ENCODE data around the gene GTF3C5.

Gene GTF3C5

DNA sequence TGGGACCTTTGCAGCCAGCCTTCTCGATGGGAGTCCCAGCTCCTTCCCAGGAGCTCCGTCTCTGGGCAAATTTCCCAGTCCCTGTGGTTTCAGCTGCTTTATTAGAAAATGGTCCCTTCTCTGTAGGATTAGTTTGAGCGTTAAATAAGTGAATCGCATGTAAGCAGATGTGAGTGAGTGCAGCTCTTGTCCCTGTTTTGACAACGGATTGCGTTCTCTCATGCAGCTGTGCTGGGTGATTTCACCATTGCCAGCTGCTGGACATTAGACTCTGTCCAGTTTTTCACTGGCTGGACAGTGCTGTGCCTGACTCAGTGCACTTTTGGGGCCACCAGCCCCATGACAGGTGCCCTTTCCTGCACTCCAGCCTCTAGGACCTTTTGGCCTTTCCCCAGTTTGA lies 19.3 kb downstream of the GTF3C5 start:
- TF ChIP-seq ZFP30 (CRISPR knock-in tag; IDR thresholded peaks at IDR 0.05) (no peak), PATZ1 (CRISPR knock-in tag; IDR thresholded peaks at IDR 0.05; ENCODE audit: borderline replicate concordance) (no peak), ZC3H10 (CRISPR knock-in tag; IDR thresholded peaks at IDR 0.05) (no peak), BACH2 (CRISPR knock-in tag; IDR thresholded peaks at IDR 0.05; ENCODE audit: borderline replicate concordance) (no peak)
- TF ChIP-seq, protein P1, sequence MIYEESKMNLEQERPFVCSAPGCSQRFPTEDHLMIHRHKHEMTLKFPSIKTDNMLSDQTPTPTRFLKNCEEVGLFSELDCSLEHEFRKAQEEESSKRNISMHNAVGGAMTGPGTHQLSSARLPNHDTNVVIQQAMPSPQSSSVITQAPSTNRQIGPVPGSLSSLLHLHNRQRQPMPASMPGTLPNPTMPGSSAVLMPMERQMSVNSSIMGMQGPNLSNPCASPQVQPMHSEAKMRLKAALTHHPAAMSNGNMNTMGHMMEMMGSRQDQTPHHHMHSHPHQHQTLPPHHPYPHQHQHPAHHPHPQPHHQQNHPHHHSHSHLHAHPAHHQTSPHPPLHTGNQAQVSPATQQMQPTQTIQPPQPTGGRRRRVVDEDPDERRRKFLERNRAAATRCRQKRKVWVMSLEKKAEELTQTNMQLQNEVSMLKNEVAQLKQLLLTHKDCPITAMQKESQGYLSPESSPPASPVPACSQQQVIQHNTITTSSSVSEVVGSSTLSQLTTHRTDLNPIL (CRISPR knock-in tag; IDR thresholded peaks at IDR 0.05; ENCODE audit: low read depth), result no peak
- no peak for ATAC-seq

DNA sequence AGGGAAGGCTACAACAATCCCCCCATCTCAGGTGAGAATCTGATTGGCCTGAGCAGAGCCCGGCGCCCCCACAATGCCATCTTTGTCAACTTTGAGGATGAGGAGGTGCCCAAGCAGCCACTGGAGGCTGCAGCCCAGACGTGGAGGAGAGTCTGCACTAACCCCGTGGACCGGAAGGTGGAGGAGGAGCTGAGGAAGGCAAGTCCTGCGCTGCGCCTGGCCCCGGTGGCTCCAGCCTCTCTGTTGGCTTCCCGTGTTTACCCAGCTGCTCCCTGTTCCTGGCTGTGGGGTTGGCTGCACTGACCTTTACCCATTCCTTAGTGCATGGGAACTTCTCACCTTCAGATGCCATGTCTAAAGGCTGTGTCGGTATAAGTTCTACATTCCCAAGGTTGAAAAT lies 20.0 kb downstream of the GTF3C5 start:
- TF ChIP-seq TOX (CRISPR knock-in tag; IDR thresholded peaks at IDR 0.05; ENCODE audit: borderline replicate concordance), result no peak
- TF ChIP-seq, protein P1 (CRISPR knock-in tag; IDR thresholded peaks at IDR 0.05; ENCODE audit: low read depth), result no peak
- no peak for TF ChIP-seq ZNF70 (CRISPR knock-in tag; IDR thresholded peaks at IDR 0.05)
- no peak for ATAC-seq

- TF ChIP-seq ZNF8 (CRISPR knock-in tag; IDR thresholded peaks at IDR 0.05) (no peak), ZFP30 (CRISPR knock-in tag; IDR thresholded peaks at IDR 0.05) (no peak), CSDC2 (CRISPR knock-in tag; IDR thresholded peaks at IDR 0.05) (no peak), RARB (CRISPR knock-in tag; IDR thresholded peaks at IDR 0.05) (no peak), ARNTL (CRISPR knock-in tag; IDR thresholded peaks at IDR 0.05; ENCODE audit: borderline replicate concordance, low read depth) (no peak)
- TF ChIP-seq, protein P2, sequence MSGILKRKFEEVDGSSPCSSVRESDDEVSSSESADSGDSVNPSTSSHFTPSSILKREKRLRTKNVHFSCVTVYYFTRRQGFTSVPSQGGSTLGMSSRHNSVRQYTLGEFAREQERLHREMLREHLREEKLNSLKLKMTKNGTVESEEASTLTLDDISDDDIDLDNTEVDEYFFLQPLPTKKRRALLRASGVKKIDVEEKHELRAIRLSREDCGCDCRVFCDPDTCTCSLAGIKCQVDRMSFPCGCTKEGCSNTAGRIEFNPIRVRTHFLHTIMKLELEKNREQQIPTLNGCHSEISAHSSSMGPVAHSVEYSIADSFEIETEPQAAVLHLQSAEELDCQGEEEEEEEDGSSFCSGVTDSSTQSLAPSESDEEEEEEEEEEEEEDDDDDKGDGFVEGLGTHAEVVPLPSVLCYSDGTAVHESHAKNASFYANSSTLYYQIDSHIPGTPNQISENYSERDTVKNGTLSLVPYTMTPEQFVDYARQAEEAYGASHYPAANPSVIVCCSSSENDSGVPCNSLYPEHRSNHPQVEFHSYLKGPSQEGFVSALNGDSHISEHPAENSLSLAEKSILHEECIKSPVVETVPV (CRISPR knock-in tag; IDR thresholded peaks at IDR 0.05), result no peak
- ATAC-seq, result no peak
Measured at GRCh38 chr9:133051281-133051900, 20.6 kb downstream of the GTF3C5 start.

- no peak for ATAC-seq
- TF ChIP-seq BACH2 (CRISPR knock-in tag; IDR thresholded peaks at IDR 0.05; ENCODE audit: borderline replicate concordance) (no peak), PPARA (CRISPR knock-in tag; IDR thresholded peaks at IDR 0.05; ENCODE audit: borderline replicate concordance) (no peak), TCF4 (CRISPR knock-in tag; IDR thresholded peaks at IDR 0.05; ENCODE audit: borderline replicate concordance) (no peak), OSR1 (CRISPR knock-in tag; IDR thresholded peaks at IDR 0.05) (no peak), ZNF8 (CRISPR knock-in tag; IDR thresholded peaks at IDR 0.05) (no peak), CSDC2 (CRISPR knock-in tag; IDR thresholded peaks at IDR 0.05) (no peak), ARNTL (CRISPR knock-in tag; IDR thresholded peaks at IDR 0.05; ENCODE audit: borderline replicate concordance, low read depth) (no peak)
- TF ChIP-seq, protein P3, sequence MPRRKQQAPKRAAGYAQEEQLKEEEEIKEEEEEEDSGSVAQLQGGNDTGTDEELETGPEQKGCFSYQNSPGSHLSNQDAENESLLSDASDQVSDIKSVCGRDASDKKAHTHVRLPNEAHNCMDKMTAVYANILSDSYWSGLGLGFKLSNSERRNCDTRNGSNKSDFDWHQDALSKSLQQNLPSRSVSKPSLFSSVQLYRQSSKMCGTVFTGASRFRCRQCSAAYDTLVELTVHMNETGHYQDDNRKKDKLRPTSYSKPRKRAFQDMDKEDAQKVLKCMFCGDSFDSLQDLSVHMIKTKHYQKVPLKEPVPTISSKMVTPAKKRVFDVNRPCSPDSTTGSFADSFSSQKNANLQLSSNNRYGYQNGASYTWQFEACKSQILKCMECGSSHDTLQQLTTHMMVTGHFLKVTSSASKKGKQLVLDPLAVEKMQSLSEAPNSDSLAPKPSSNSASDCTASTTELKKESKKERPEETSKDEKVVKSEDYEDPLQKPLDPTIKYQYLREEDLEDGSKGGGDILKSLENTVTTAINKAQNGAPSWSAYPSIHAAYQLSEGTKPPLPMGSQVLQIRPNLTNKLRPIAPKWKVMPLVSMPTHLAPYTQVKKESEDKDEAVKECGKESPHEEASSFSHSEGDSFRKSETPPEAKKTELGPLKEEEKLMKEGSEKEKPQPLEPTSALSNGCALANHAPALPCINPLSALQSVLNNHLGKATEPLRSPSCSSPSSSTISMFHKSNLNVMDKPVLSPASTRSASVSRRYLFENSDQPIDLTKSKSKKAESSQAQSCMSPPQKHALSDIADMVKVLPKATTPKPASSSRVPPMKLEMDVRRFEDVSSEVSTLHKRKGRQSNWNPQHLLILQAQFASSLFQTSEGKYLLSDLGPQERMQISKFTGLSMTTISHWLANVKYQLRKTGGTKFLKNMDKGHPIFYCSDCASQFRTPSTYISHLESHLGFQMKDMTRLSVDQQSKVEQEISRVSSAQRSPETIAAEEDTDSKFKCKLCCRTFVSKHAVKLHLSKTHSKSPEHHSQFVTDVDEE (CRISPR knock-in tag; IDR thresholded peaks at IDR 0.05), result no peak
Measured at GRCh38 chr9:133051966-133052539, 21.3 kb downstream of the GTF3C5 start.

Measured in SK-N-SH treated with all-trans-retinoic acid at 6 μM for 48 hours (cell line).